ENCODE measurements around the gene MTURN.

MTURN gene

DNA sequence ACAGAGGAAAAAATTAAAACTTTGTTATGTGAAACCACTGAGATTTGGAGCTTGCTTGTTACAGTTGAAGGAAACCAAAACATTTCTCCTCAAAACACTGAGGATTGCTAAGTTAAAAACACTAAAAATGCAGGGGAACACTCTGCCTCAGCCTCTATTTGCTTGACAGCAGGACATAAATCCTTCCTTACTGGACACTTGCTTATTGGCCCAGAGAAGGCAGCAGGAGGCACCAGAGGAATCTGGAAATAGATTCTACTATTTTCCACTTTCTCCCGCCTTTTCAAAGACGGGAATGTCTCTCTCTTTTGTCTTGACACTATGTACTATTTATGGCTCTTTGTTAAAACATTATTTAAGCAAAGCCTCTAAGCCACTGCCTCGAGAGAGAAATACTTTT is 67.9 kb downstream of the MTURN start:
- no peak for ATAC-seq

DNA sequence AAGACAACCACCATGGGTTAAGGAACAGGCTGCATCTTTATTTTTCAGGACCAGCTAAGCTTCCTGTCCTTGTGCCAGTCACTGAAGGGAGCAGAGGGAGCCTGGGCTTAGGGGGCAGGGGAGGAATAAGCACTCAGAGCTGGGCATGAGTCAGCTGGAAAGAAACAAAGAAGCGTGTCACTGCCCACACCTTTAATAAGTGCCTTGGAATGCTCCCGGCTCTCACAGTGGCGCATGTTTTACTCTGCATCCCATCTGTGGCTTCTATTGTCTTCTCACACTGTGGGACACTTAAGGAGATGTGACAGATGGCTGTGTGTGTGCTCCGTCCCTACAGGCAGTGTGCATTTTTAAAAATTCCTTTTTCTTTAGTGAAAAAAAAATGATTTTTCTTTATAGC is 71.7 kb downstream of the MTURN start:
- no peak for TF ChIP-seq PPARA (CRISPR knock-in tag; IDR thresholded peaks at IDR 0.05; ENCODE audit: borderline replicate concordance)
- TF ChIP-seq ZFP30 (CRISPR knock-in tag; IDR thresholded peaks at IDR 0.05): no peak
- TF ChIP-seq, protein P1, sequence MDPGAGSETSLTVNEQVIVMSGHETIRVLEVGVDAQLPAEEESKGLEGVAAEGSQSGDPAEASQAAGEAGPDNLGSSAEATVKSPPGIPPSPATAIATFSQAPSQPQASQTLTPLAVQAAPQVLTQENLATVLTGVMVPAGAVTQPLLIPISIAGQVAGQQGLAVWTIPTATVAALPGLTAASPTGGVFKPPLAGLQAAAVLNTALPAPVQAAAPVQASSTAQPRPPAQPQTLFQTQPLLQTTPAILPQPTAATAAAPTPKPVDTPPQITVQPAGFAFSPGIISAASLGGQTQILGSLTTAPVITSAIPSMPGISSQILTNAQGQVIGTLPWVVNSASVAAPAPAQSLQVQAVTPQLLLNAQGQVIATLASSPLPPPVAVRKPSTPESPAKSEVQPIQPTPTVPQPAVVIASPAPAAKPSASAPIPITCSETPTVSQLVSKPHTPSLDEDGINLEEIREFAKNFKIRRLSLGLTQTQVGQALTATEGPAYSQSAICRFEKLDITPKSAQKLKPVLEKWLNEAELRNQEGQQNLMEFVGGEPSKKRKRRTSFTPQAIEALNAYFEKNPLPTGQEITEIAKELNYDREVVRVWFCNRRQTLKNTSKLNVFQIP (CRISPR knock-in tag; IDR thresholded peaks at IDR 0.05; ENCODE audit: borderline replicate concordance, low read depth): no peak
- TF ChIP-seq ZC3H10 (CRISPR knock-in tag; IDR thresholded peaks at IDR 0.05): no peak
- TF ChIP-seq, protein P2, sequence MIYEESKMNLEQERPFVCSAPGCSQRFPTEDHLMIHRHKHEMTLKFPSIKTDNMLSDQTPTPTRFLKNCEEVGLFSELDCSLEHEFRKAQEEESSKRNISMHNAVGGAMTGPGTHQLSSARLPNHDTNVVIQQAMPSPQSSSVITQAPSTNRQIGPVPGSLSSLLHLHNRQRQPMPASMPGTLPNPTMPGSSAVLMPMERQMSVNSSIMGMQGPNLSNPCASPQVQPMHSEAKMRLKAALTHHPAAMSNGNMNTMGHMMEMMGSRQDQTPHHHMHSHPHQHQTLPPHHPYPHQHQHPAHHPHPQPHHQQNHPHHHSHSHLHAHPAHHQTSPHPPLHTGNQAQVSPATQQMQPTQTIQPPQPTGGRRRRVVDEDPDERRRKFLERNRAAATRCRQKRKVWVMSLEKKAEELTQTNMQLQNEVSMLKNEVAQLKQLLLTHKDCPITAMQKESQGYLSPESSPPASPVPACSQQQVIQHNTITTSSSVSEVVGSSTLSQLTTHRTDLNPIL (CRISPR knock-in tag; IDR thresholded peaks at IDR 0.05; ENCODE audit: low read depth): no peak
- TF ChIP-seq RARB (CRISPR knock-in tag; IDR thresholded peaks at IDR 0.05): no peak
- TF ChIP-seq ZFP3 (CRISPR knock-in tag; IDR thresholded peaks at IDR 0.05): no peak
- no peak for TF ChIP-seq GLIS3 (CRISPR knock-in tag; IDR thresholded peaks at IDR 0.05)
- TF ChIP-seq ZNF70 (CRISPR knock-in tag; IDR thresholded peaks at IDR 0.05): no peak
- TF ChIP-seq, protein P3, sequence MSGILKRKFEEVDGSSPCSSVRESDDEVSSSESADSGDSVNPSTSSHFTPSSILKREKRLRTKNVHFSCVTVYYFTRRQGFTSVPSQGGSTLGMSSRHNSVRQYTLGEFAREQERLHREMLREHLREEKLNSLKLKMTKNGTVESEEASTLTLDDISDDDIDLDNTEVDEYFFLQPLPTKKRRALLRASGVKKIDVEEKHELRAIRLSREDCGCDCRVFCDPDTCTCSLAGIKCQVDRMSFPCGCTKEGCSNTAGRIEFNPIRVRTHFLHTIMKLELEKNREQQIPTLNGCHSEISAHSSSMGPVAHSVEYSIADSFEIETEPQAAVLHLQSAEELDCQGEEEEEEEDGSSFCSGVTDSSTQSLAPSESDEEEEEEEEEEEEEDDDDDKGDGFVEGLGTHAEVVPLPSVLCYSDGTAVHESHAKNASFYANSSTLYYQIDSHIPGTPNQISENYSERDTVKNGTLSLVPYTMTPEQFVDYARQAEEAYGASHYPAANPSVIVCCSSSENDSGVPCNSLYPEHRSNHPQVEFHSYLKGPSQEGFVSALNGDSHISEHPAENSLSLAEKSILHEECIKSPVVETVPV (CRISPR knock-in tag; IDR thresholded peaks at IDR 0.05): no peak
- TF ChIP-seq SNAI2 (CRISPR knock-in tag; IDR thresholded peaks at IDR 0.05): no peak
- TF ChIP-seq ARNTL (CRISPR knock-in tag; IDR thresholded peaks at IDR 0.05; ENCODE audit: borderline replicate concordance, low read depth): no peak
- peak; percentile 84 for ATAC-seq

More for the DNA sequence above, 67.9 kb downstream of the MTURN start:
- TF ChIP-seq ISL1 (CRISPR knock-in tag; IDR thresholded peaks at IDR 0.05) (no peak), ESRRG (CRISPR knock-in tag; IDR thresholded peaks at IDR 0.05) (no peak), ZFP30 (CRISPR knock-in tag; IDR thresholded peaks at IDR 0.05) (no peak), RARB (CRISPR knock-in tag; IDR thresholded peaks at IDR 0.05) (no peak), ZNF8 (CRISPR knock-in tag; IDR thresholded peaks at IDR 0.05) (no peak), ZC3H10 (CRISPR knock-in tag; IDR thresholded peaks at IDR 0.05) (no peak), PPARA (CRISPR knock-in tag; IDR thresholded peaks at IDR 0.05; ENCODE audit: borderline replicate concordance) (no peak)

DNA sequence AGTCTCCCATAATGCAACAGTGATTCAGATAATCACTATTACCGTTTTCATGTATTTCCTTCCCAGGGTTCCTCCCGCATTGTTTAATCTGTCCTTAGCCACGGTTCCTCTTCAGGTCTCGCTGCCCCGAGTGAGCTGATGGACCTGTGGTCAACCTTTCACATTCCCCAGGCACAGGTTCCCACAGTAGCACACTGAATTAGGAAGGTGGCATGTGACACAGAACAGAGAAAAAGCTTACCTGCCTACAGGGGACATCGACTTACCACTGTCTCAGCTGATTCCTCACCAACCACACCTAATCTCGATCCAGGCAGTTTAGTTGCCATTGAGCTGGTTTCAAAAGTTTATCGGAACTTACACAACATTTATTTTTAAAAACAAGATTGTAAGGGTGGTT is 72.2 kb downstream of the MTURN start:
- no peak for TF ChIP-seq RARB (CRISPR knock-in tag; IDR thresholded peaks at IDR 0.05)
- TF ChIP-seq BACH2 (CRISPR knock-in tag; IDR thresholded peaks at IDR 0.05; ENCODE audit: borderline replicate concordance): no peak
- TF ChIP-seq, protein P3 (CRISPR knock-in tag; IDR thresholded peaks at IDR 0.05): no peak
- TF ChIP-seq OSR1 (CRISPR knock-in tag; IDR thresholded peaks at IDR 0.05): no peak
- TF ChIP-seq, protein P4, sequence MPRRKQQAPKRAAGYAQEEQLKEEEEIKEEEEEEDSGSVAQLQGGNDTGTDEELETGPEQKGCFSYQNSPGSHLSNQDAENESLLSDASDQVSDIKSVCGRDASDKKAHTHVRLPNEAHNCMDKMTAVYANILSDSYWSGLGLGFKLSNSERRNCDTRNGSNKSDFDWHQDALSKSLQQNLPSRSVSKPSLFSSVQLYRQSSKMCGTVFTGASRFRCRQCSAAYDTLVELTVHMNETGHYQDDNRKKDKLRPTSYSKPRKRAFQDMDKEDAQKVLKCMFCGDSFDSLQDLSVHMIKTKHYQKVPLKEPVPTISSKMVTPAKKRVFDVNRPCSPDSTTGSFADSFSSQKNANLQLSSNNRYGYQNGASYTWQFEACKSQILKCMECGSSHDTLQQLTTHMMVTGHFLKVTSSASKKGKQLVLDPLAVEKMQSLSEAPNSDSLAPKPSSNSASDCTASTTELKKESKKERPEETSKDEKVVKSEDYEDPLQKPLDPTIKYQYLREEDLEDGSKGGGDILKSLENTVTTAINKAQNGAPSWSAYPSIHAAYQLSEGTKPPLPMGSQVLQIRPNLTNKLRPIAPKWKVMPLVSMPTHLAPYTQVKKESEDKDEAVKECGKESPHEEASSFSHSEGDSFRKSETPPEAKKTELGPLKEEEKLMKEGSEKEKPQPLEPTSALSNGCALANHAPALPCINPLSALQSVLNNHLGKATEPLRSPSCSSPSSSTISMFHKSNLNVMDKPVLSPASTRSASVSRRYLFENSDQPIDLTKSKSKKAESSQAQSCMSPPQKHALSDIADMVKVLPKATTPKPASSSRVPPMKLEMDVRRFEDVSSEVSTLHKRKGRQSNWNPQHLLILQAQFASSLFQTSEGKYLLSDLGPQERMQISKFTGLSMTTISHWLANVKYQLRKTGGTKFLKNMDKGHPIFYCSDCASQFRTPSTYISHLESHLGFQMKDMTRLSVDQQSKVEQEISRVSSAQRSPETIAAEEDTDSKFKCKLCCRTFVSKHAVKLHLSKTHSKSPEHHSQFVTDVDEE (CRISPR knock-in tag; IDR thresholded peaks at IDR 0.05): no peak
- TF ChIP-seq ZC3H10 (CRISPR knock-in tag; IDR thresholded peaks at IDR 0.05): no peak
- TF ChIP-seq ARNTL (CRISPR knock-in tag; IDR thresholded peaks at IDR 0.05; ENCODE audit: borderline replicate concordance, low read depth): no peak
- no peak for TF ChIP-seq SNAI2 (CRISPR knock-in tag; IDR thresholded peaks at IDR 0.05)
- TF ChIP-seq, protein P2 (CRISPR knock-in tag; IDR thresholded peaks at IDR 0.05; ENCODE audit: low read depth): no peak

More for the DNA sequence above, 72.2 kb downstream of the MTURN start:
- no peak for ATAC-seq
